ENCODE measurements around the gene DEUP1. TPM values are rescaled to one million over a fixed set of nuclear protein-coding genes. Genes with fewer than 3 reads are reported as not detected.
A peak's percentile ranks its signal among the peaks of the same experiment; 100 is the strongest.

DEUP1 gene
- total and polyA plus RNA-seq, 9 of the 15 experiments (the other 6 are each of a cell fraction or from before 2014, with no cell fraction given) = 1.4 to 10.9 (median 9.3) TPM

- TF ChIP-seq CXXC5 (CRISPR knock-in tag; IDR thresholded peaks at IDR 0.05) (peak; percentile 52), IRF2 (CRISPR knock-in tag; IDR thresholded peaks at IDR 0.05) (no peak), SOX6 (IDR thresholded peaks at IDR 0.05) (peak; percentile 95), ZC3H8 (IDR thresholded peaks at IDR 0.05) (no peak), PCBP2 (IDR thresholded peaks at IDR 0.05; ENCODE audit: low read depth, low read length, poor library complexity, severe bottlenecking) (no peak), ESRRA (IDR thresholded peaks at IDR 0.05; ENCODE audit: borderline replicate concordance, low read depth) (no peak), HDAC6 (IDR thresholded peaks at IDR 0.05; ENCODE audit: low read depth, low read length) (no peak), BHLHE40 (IDR thresholded peaks at IDR 0.05; ENCODE audit: low read length) (no peak), MAFF (IDR thresholded peaks at IDR 0.05; ENCODE audit: low read length) (no peak), TAF9B (IDR thresholded peaks at IDR 0.05; ENCODE audit: partially characterized antibody) (no peak), NCOA4 (IDR thresholded peaks at IDR 0.05; ENCODE audit: partially characterized antibody) (no peak), PTBP1 (IDR thresholded peaks at IDR 0.05; ENCODE audit: low read depth, low read length) (no peak), TSC22D4 (tag; IDR thresholded peaks at IDR 0.05) (no peak), ZNF318 (IDR thresholded peaks at IDR 0.05; ENCODE audit: borderline replicate concordance in 1 of 2, low read depth in 1 of 2) (peak in 1 of 2 experiments; percentile 74; a peak in 1 of 4 replicates), TCF7L2 (IDR thresholded peaks at IDR 0.05; ENCODE audit: low read depth, low read length) (no peak), MCM7 (IDR thresholded peaks at IDR 0.05) (no peak), CTBP1 (IDR thresholded peaks at IDR 0.05; ENCODE audit: borderline replicate concordance) (peak; percentile 81; the same call in 1 of the 2 replicates), NR2C1 (IDR thresholded peaks at IDR 0.05) (no peak), NR2C1 (tag; IDR thresholded peaks at IDR 0.05) (no peak), EP400 (IDR thresholded peaks at IDR 0.05) (peak; percentile 39; the same call in 1 of the 2 replicates), ZNF175 (CRISPR knock-in tag; IDR thresholded peaks at IDR 0.05; ENCODE audit: low read depth) (peak; percentile 83; the same call in 1 of the 2 replicates), NCOR1 (IDR thresholded peaks at IDR 0.05) (no peak)
These were observed 77.3 kb downstream of the DEUP1 start (continued) for GRCh38 chr11:93407777-93408401.
